ENCODE measurements around the gene PIGP. TPM values are rescaled to one million over a fixed set of nuclear protein-coding genes. Genes with fewer than 3 reads are reported as not detected.

The PIGP gene
- total and polyA plus RNA-seq, 9 of the 15 experiments (the other 6 are each of a cell fraction or from before 2014, with no cell fraction given): 18.3 to 122 (median 35.6) TPM

GRCh38 chr21:37017951-37018679 is 54.8 kb downstream of the PIGP start (continued):
- TF ChIP-seq RBM17 (IDR thresholded peaks at IDR 0.05; ENCODE audit: borderline replicate concordance, low read depth, low read length) (no peak), HMGXB4 (CRISPR knock-in tag; IDR thresholded peaks at IDR 0.05) (no peak), ARNT (IDR thresholded peaks at IDR 0.05) (no peak), MYNN (IDR thresholded peaks at IDR 0.05) (no peak), MYNN (CRISPR knock-in tag; IDR thresholded peaks at IDR 0.05) (no peak), TCF7 (IDR thresholded peaks at IDR 0.05; ENCODE audit: borderline replicate concordance) (no peak), FOXO4 (CRISPR knock-in tag; IDR thresholded peaks at IDR 0.05) (no peak), ZNF316 (IDR thresholded peaks at IDR 0.05) (peak; percentile 49; the same call in 1 of the 2 replicates), THRA (IDR thresholded peaks at IDR 0.05) (no peak), NELFE (IDR thresholded peaks at IDR 0.05; ENCODE audit: insufficient read depth, insufficient read length) (no peak), NFRKB (IDR thresholded peaks at IDR 0.05; ENCODE audit: low read depth) (no peak), CHD7 (IDR thresholded peaks at IDR 0.05; ENCODE audit: low read depth, low read length) (no peak), MAFF (IDR thresholded peaks at IDR 0.05; ENCODE audit: low read length) (peak; percentile 56; the same call in 1 of the 2 replicates)

Data from K562 (cell line).